Body of pancreas (tissue), 4 donors: ENCODE measurements around the gene CCDC106.

Source experiments
- POLR2A ChIP-seq, 3 donors: fragments of 450-650 bp; IDR thresholded peaks; one replicate each; pipeline ENCODE4 v1.6.1; 2016; ENCODE audit warnings: antibody characterized with exemption in 3 of 3, mild to moderate bottlenecking in 2 of 3
- TF ChIP-seq, protein P1 (sequence below), 7 experiments: fragments of 450-650 bp in 4 of 7; fragments of 200-600 bp in 3 of 7; sonication (generic) in 3 of 7; IDR thresholded peaks; one replicate each; pipeline ENCODE4 v1.5.1; 2016 to 2019; ENCODE audit warnings: antibody characterized with exemption in 7 of 7

DNA sequence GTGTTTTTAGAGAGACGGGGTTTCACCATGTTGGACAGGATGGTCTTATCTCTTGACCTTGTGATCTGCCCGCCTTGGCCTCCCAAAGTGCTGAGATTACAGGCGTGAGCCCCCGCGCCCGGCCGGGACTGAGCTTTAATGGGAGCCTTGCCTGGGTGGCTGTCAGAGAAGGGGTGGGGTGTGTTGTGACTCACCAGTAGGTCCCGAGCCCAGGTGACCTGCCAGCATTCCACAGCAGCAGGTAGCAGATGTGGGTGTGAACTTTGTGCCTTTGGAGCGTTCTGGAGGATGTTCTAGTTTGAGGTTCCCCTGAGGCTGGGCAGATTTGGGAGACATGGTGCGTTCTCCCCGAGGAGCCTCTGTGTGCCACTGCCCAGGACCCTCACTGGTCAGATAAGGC lies 19.9 kb downstream of the CCDC106 start:
- TF ChIP-seq, protein P1, sequence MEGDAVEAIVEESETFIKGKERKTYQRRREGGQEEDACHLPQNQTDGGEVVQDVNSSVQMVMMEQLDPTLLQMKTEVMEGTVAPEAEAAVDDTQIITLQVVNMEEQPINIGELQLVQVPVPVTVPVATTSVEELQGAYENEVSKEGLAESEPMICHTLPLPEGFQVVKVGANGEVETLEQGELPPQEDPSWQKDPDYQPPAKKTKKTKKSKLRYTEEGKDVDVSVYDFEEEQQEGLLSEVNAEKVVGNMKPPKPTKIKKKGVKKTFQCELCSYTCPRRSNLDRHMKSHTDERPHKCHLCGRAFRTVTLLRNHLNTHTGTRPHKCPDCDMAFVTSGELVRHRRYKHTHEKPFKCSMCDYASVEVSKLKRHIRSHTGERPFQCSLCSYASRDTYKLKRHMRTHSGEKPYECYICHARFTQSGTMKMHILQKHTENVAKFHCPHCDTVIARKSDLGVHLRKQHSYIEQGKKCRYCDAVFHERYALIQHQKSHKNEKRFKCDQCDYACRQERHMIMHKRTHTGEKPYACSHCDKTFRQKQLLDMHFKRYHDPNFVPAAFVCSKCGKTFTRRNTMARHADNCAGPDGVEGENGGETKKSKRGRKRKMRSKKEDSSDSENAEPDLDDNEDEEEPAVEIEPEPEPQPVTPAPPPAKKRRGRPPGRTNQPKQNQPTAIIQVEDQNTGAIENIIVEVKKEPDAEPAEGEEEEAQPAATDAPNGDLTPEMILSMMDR (IDR thresholded peaks at IDR 0.05), result no peak
- no peak for TF ChIP-seq POLR2A (IDR thresholded peaks at IDR 0.05)
